Stimulated activated CD4-positive, alpha-beta T cell treated with anti-CD3 and anti-CD28 coated beads, Interleukin-15, amount 100 ng/mL, for 48 hours (primary cell): ENCODE data around the gene IRF3.

Experiments
- DNase-seq, 2 donors: peaks; one replicate each; pipeline ENCODE4 v3.0.0-alpha.2; 2020; ENCODE audit warnings: low read depth in 2 of 2

IRF3 gene

DNA sequence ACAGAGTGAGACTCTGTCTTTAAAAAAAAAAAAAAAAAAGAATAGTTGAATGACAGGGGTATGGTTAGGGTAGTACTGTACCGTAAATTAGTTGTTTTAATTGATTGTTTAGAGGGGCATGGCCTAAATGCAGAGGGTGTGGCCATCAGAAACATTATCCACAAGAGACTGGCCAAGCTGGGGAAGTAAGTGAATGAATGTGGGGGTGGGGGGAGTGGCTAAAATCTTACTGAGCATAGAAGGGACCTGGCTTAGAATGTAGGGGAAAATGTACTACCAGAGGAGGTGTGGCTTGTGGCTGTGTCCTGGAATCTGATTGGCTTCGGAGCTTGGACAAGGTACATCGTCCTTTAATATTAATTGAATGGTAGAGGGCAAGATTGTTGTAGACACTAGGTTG lies 3.9 kb upstream of the IRF3 start:
- no peak for DNase-seq

DNA sequence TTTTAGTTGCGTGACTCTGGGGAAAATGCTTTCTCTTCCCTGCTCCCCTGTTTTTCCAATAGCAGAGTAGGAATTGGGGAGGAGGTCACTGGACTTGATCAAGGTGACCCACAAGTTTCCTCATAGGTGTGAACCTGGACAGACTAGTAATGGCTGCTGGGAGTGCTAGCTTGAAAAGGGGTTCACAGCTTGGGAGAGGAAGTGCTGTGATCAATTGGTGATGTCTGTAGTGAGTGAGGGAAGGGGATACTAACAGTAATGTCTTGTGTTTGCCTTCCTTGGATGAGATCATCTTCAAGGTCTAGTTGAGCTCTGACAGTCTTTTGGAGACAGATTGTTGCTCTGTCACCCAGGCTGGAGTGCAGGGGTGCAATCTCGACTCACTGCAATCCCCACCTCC lies 1.8 kb upstream of the IRF3 start:
- no peak for DNase-seq

DNA sequence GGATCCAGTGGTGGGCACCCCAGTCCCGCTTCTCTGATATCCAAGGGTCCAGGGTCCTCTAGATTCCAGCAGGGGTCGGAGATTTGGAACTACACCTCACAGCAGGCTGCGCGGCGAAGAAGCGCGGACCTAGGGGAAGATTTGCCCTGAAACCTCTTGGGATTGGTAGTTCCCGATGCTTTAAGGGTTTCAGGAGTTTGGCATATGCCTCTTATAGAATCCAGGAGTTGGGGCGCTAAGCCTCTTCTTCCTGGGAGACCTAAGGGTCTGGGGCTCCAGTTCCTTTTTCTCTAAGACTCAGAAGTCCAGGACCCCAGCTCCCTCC lies 425 bp upstream of the IRF3 start:
- no peak for DNase-seq

DNA sequence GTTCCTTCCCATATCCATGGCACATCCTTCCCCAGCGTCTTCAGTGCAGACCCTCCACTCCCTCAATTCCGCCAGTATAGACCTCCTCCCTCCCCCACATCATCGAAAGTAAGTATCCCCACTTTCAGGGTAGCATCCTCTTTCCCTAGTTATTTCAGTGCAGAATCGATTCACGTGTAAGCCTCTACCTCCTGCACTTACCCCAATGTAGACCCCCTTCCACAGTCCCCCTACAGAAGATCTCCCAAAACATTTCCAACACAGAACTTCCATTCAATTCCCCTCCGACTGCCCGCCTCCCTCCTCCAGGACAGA lies 664 bp downstream of the IRF3 start:
- DNase-seq: no peak

DNA sequence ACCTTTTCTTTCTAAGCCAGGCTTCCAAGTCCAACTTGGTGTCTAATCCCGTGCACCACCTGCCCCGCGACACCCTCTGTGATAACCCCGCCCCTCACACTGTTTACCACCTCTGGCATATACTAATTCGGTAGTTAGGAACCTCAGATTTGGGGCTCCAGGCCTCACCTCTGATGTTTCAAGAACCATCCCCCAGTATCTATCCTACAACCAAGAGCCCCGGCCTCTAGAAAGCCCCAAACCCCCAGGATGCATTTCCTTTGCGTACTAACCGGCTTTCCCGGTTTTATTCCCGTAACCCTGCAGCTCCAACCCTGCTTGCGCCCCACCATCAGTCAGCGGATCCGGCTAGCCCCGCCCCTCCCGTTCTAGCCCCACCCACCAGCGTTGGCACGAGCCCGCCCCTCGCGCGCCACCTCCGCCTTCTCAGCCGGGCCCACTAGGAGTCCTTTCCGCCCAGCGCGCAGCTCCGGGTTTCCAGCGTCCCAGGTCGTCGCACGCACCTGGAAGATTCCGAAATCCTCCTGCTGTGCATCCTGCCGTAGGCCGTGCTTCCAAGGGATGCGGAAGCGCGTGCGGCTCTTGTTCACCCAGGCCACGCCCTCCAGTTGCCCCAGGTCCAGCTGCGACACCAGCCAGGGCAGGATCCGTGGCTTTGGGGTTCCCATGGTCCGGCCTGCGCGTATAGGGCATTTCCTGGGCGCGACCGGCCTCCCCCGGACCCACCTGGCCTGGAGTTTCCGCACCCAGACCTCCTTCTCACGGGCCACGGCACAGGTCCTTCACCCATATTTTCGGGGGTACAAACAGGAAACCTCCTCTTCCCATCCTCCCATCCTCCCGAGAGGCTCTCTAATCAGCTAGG lies 1.3 kb downstream of the IRF3 start:
- peak; percentile 81 to 91 for DNase-seq

DNA sequence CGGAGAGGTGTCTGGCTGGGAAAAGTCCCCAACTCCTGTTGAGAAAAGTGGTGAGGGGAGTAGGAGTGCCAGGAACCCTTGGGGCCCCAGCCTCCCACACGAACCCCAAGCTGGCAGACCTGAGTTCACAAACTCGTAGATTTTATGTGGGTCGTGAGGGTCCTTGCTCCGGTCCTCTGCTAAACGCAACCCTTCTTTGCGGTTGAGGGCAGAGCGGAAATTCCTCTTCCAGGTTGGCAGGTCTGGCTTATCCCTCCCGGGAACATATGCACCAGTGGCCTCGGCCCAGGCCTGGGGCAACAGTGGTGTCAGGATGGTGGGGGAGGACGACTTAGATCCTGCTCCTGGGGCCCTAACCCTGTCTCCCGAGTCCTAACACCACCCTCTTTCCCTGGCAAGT lies 2.4 kb downstream of the IRF3 start:
- DNase-seq: no peak

DNA sequence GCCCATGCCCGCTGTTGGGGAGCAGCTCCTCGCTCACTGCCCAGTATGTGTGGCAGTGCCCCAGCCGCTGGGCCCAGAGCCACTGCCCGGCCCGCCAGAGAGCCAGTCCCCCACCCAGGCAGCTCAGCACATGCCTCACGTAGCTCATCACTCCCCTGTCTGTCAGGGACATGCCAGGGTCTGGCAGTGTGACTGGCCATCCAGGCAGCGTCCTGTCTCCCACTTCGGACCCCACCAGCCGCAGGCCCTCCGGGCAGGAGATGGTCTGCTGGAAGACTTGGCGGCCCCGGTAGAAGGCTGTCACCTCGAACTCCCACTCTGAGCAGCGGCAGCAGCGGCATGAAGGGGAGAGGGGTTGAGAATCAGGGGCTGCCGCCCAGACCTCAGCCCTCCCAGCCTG lies 3.6 kb downstream of the IRF3 start:
- no peak for DNase-seq

DNA sequence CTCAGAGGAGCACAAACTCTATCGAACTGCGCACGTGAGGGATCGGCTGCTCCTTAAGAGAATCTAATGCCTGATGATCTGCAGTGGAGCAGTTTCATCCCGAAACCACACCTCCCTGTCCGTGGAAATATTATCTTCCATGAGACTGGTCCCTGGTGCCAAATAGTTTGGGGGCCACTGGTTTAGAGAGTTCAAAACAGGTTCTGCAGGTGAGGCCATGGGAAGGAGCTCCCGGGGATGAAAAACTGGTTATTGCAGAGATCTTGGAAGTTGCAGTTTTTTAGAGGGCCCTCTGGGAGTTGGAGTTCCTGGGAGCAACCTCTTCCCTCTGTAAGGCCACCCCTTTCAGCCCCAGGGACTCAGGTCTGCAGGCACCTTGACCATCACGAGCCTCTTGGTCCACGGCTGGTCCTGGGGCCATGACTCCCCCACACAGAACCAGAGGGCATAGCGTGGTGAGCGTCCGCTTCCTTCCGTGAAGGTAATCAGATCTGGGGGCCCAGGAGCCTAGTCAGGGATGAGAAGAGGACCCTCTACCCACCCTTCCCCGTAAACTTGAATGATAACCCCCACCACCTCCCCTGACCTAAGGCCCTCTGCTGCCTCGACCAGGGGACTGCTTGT lies 5.2 kb downstream of the IRF3 start:
- DNase-seq: no peak

DNA sequence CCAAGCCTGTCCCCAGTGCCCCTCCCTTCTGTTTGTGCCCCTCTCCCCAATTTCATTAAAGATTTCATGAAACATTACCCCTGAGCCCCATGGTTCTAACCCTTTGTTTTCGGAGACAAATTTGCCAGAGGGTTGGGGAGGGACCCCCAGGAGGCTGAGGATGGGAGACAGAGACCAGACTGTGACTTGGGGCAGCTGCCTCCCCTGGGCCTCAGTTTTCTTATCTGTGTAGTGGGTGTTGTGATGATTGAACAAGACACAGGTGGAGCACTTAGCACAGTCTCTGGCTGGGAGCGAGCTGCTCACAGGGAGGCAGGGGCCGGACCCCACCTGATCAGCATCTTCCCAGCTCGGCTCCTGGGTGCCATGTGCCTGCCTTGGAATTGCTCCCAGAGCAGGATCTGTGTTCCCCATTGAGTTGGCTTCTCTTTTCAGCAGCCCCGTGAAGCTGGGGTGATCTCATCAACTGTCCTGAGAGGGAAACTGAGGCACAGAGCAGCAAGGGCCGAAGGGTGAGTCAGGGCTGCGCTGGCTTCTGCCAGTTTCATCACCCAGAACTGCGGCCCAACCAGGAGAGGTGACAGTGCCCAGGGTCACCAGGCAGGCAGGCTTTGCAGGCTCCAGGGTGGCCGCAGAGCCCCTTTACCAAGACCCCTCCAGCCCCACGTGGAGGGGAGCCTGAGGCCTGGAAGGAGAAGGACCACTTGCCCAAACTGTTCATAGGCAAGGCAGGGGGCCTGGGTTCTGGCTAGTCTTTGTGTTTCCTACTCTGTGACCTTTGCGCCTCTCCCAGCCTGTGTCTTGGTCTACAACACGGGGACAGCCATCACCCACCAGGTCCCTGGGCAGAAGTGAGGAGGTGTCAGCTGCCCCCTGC lies 6.9 kb downstream of the IRF3 start:
- no peak for DNase-seq

DNA sequence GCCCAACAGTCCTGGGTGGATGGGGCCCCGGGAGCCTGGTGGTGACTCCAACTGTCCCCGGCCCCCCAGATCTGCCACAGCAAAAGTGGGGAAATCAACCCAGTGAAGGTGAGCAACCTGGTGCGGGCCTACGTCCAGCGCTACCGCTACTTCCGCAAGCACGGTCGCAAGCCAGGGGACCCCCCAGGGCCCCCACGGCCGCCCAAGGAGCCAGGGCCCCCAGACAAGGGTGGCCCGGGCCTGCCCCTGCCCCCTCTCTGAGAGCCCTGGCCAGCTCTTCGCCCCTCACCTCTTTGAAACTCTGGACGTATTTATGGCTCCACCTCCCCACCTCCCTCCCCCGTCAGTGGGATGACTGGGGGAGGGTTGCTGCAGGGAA lies 7.5 kb downstream of the IRF3 start:
- no peak for DNase-seq

DNA sequence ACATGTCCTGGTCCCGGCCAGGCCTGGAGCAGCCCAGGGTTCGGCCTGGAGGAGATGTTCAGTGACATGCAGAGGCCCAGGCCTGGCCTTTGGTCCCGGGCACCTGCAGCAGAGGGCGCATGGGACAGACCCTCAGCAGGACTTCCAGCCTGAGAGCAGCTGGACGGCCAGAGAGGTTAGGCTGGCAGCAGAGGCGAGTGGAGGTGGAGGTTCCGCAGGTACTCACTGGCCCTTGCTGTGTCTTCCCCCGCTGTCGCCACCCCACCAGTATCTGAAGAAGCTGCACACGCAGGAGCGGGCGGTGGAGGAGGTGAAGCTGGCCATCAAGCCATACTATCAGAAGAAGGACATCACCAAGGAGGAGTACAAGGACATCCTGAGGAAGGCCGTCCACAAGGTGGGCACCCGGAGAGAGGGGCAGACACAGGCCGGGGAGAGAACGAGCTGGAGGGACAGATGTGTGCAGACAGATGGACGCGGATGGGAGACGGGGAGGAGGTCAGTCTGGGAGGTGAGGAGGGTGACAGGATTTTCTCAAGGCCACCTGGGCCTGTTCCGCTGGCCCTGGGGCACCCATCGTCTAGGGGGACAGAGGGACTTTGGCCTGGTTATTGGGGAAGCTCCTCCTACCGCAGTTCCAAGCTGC lies 8.0 kb downstream of the IRF3 start:
- no peak for DNase-seq

DNA sequence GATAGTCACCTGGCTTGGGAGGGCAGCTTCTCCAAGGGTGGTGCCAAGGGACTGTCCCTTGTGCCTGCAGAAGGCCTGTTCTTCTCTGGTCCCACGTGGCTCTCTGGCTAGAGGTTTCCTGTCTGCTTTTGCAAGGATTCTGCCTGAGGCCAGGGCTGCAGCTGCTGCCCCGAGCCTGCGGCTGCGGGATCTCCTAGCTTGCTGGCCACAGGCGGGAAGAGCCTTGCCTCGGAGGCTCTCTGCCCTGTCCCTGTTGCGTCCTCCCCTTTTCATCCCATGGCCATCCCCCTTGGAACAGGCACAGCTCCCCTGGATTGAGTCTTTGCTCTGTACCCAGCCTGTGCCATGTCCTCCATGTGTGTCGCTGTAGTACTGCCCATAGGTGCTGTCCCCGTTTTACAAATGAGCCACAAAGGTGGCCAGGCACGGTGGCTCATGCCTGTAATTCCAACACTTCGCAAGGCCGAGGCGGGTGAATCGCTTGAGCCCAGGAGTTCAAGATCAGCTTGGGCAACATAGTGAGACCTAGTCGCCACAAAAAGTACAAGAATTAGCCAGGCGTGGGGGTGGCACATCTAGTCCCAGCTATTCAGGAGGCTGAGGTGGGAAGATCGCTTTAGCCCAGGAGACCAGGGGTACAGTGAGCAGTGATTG lies 9.1 kb downstream of the IRF3 start:
- no peak for DNase-seq

DNA sequence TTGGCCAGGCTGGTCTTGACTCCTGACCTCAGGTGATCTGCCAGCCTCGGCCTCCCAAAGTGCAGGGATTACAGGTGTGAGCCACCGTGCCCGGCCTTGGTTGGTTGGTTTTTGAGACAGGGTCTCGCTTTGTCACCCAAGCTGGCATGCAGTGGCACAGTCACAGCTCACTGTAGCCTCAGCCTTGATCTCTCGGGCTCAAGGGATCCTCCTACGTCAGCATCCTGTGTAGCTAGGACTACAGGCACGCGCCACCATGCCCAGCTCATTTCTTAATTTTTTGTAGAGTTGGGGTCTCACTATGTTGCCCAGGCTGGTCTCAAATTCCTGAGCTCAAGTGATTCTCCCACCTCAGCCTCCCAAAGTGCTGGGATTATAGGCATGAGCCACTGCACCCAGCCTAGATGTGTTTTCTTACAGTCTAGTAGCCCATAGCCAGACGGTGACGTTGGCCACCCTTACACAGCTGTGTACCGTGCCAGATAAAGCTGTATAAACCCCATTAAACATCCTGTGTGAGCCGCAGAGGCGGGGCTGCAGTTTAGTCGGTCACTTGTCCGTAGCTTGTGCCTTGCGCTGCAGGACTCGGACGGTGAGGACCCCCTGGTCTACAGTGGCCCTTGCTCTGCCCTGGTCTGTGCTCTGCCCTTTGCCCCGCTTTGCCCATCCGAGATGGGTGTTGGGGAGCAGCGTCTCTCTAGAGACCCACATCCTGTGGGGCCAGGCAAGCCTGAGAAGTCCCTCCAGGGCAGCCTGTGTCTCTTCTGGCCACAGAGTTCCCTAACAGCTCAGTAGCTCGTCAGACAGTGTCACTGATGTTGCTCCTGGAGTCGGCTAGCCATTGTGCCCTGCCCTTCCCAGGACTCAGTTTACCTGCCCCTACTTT lies 9.8 kb downstream of the IRF3 start:
- DNase-seq: no peak

DNA sequence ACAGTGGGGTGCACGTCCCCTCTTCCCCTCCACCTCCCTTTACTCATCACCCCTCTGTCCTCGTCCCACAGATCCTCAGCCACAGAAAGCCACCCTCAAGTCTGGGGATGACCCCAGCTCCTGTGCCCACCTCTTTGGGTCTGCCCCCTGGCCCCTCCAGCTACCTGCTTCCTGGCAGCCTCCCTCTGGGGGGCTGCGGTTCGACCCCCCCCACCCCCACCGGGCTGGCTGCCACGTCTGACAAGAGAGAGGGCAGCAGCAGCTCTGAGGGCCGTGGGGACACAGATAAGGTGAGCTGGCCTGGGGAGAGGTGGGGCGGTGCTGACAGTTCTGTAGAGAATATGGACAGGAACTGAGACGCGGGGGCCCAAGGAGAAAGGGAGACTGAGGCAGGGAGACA lies 11.1 kb downstream of the IRF3 start:
- no peak for DNase-seq

DNA sequence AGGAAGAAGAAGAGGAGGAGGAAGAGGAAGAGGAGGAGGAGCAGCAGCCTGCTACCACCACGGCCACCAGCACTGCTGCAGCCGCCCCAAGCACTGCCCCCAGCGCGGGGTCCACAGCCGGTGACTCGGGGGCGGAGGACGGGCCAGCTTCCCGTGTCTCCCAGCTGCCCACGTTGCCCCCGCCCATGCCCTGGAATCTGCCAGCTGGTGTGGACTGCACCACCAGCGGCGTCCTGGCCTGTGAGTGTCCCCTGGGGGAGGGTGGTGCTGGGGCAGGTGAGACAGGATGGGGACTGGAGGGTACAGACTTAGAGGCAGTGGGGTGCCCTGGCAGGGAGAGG lies 12.2 kb downstream of the IRF3 start:
- DNase-seq: no peak

DNA sequence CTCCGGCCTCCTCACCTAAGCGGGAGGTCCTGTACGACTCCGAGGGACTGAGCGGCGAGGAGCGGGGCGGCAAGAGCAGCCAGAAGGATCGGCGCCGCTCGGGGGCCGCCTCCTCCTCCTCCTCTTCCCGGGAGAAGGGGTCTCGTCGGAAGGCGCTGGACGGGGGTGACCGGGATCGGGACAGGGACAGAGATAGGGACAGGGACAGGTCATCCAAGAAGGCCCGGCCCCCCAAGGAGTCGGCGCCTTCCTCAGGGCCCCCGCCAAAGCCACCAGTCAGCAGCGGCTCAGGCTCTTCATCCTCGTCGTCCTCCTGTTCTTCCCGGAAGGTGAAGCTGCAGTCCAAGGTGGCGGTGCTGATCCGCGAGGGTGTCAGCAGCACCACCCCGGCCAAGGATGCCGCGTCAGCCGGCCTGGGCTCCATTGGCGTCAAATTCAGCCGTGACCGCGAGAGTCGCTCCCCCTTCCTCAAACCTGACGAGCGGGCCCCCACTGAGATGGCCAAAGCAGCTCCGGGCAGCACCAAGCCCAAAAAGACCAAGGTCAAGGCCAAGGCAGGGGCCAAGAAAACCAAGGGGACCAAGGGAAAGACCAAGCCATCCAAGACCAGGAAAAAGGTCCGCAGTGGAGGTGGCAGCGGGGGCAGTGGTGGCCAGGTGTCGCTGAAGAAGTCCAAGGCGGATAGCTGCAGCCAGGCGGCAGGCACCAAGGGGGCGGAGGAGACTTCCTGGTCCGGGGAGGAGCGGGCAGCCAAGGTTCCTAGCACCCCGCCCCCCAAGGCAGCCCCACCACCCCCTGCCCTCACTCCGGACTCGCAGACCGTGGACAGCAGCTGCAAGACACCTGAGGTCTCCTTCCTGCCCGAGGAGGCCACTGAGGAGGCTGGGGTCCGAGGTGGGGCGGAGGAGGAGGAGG lies 12.8 kb downstream of the IRF3 start:
- DNase-seq: no peak

DNA sequence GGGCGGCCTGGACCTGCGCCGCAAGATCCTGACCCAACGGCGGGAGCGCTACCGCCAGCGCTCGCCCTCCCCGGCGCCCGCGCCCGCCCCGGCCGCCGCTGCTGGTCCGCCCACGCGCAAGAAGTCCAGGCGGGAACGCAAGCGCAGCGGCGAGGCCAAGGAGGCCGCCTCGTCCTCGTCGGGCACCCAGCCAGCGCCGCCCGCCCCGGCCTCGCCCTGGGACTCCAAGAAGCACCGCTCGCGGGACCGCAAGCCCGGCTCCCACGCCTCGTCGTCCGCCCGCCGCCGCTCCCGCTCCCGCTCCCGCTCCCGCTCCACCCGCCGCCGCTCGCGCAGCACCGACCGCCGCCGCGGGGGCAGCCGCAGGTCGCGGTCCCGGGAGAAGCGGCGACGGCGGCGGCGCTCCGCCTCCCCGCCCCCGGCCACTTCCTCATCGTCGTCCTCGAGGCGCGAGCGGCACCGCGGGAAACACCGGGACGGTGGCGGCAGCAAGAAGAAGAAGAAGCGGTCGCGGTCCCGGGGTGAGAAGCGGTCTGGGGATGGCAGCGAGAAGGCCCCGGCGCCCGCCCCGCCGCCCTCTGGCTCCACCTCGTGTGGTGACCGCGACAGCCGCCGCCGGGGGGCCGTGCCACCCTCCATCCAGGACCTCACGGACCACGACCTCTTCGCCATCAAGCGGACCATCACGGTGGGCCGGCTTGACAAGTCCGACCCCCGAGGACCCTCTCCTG lies 13.7 kb downstream of the IRF3 start:
- DNase-seq: no peak

DNA sequence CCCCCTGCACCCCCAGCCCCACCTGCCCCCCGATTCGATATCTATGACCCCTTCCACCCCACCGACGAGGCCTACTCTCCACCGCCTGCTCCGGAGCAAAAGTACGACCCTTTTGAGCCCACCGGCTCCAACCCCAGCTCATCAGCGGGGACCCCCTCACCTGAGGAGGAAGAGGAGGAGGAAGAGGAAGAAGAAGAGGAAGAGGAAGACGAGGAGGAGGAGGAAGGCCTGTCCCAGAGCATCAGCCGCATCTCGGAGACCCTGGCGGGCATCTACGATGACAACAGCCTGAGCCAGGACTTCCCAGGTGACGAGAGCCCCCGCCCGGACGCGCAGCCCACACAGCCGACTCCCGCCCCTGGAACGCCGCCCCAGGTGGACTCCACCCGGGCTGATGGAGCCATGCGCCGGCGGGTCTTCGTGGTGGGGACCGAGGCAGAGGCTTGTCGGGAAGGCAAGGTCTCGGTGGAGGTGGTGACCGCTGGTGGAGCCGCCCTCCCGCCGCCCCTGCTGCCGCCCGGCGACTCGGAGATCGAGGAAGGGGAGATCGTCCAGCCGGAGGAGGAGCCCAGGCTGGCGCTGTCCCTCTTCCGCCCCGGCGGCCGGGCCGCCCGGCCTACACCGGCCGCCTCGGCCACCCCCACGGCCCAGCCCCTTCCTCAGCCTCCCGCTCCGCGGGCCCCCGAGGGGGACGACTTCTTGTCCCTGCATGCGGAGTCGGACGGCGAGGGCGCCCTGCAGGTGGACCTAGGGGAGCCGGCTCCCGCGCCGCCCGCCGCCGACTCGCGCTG lies 14.4 kb downstream of the IRF3 start:
- no peak for DNase-seq
